ENCODE results near the gene TAS2R60.
A peak's percentile ranks its signal among the peaks of the same experiment; 100 is the strongest.
"Not testable (repeated sequence)": the region's sequence is repeated elsewhere in the genome, so short reads cannot be mapped to it uniquely, and the experiment has no call there.

TAS2R60 gene

GRCh38 chr7:143411976-143412708 is 31.1 kb upstream of the TAS2R60 start:
- no peak for DNase-seq

DNA sequence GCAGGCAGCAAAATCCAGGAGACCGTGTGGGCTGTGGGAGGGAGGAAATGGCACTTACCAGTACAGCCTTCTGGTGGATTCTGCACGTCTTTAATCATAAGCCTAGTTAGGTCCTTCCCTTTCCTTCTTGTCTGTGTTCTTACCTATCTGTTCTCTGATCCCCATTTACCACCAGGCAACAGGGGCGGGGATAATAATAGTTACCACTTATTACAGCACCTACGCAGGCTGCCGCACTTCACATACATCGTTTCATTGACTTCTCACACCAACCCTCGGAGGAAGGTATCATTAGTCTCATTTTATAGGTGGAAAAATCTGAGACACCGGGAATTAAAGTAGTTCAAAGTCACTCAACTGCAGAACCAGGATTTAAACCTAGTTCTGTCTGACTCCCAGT is 30.1 kb upstream of the TAS2R60 start:
- no peak for DNase-seq

GRCh38 chr7:143415209-143415608 is 28.0 kb upstream of the TAS2R60 start:
- DNase-seq = not testable (repeated sequence)

DNA sequence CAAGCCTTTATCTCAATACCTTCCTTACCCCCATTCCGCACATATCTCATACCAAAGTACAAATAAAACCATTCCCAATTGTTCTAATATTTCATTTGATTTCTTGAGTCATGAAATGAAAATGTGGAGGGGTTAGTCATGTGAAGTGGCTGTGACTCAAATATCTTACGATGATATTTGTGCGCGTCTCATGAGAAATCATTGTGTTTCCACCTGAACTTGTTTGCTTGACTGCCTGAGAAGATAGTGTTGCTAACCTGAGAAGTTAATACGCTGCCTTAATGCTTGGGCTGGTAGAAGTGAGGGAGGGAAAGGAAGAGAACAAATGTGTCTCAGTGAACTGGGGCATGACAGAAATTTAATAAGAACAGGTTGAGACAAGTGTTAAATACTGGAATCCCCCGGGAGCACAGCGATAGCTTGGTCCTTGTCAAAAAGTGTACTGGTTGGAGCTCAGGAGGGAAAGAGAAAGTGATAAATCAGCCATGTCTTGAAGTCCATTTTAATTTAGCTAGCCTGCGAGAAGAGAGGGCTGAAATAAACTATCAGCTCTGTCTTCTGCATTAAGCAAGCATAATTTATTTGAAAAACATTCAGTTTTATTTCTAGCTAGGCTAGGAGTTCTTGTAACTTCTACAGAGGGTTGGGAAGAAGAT is 27.4 kb upstream of the TAS2R60 start:
- no peak for DNase-seq

- DNase-seq = peak; percentile 33
Observed at GRCh38 chr7:143416565-143417149, 26.6 kb upstream of the TAS2R60 start.

- no peak for DNase-seq
Observed at GRCh38 chr7:143417734-143418383, 25.4 kb upstream of the TAS2R60 start.

DNA sequence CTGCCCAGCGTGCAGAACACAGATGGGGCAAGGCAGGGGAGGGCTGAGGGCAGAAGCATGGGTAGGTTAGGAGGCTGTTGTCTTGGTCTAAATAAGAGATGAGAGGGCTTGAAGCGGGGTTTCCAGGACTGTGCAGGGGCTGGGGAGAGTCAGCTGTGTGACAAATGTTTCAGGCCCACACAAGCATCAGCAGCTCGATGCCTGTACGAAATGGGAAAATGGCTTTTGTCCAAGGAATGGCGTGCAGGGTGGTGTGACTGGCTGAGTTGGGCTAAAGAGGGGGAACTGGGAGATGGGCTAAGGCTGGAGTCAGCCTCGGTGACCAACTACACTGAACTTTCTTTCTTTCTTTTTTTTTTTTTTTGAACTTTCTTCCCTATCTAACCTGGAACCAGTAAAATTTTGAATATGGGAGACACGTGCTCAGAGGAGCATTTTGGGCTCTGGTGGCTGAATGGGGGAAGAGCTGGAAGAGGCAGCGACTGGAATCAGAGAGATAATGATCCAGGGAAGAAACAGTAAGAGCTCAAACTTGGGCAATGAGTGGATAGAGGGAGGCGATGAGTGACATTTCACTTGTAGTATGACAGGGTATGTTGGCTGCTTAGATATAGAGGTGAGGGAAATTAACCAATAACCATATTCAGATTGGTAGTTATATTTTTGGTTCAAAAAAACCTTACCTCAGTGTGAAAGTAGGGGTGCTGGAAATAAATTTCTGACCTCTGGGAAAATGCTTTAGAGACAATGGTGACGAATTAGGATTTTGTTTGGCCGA is 24.4 kb upstream of the TAS2R60 start:
- no peak for DNase-seq

DNA sequence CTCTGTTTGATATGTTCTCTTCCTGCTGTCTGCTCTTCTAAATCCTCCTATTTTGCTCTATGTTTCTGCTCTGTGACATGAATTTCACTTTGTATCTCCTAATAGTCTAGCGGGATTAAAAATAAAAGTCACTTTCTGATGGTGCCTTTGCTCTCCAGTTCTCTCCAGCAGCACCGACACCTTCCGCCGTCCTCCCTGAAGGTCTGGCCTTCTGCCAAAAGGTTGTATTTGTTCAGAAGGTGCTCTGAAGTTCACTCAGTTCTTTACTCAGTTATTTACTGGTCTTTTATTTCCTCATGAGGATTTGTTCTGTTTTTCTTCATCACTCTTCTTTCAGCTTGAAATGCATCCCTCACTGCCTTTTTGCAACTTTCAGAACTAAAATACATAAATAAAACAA is 23.4 kb upstream of the TAS2R60 start:
- no peak for DNase-seq

GRCh38 chr7:143420624-143421023 is 22.6 kb upstream of the TAS2R60 start:
- DNase-seq = not testable (repeated sequence)

DNA sequence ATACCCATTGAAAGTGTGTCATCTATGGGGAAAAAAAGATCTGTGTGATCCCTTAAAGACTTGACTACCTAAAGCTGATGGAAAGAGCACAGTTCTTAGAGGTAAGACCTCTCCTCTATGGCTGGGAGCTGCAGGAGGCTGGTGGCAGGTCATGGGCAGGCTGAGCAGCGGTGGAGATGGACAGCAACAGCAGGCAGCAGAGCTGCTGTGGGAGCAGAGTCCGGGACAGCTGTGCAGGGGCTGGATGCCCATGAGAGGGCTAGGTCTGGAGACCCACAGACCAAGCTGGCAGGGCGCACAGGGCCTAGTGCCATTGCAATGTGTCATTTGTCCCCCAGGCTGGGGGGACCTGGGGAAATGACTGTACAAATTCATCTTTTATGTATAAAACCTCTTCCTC is 21.2 kb upstream of the TAS2R60 start:
- no peak for DNase-seq

GRCh38 chr7:143424476-143424875 is 18.8 kb upstream of the TAS2R60 start:
- not testable (repeated sequence) for DNase-seq

- no peak for DNase-seq
Observed at GRCh38 chr7:143426479-143427142, 16.6 kb upstream of the TAS2R60 start.

DNA sequence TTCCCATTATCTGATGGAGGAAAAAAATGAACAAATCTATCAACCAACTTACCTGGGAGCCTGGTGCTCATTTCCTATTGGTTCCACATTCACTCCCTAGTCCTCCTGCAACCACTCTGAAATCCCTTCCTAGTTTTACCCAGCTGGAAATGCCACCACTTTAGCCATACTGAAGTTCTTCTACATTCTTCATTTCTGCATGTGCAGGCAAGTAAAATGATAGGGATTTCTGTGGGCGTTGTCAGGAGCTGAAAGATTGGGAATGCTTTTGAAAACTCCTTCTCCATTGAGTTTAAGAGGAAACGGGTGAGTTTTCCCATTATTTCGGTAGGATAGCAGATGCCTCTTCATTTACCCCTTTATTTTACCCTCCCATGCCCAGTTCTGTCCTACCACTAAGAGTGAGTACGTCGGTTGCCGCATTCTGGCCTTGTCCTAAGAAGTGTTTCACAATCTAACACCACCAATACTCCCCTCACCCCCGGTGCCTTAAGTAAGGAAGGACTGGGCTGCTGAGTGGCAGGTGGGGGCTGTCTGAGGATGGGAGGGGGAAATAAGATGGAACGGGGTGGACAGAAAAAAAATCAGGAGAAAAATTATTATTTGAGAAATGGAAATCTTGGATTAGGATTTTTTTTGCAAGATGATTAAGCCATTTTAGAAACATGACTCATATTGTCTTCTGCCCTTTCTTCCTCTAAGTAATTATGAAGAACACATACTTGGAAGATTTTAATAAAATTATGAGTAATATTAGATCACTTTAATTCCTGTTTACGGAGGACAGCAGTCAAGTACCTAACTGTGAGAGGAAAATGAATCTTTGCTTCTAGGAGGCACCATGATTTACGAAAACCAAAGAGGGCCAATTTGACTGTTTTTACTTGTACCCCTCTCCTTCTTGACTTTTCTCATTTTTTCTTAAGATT is 13.2 kb upstream of the TAS2R60 start:
- no peak for DNase-seq

- no peak for DNase-seq
Observed at GRCh38 chr7:143431109-143431508, 12.1 kb upstream of the TAS2R60 start.

DNA sequence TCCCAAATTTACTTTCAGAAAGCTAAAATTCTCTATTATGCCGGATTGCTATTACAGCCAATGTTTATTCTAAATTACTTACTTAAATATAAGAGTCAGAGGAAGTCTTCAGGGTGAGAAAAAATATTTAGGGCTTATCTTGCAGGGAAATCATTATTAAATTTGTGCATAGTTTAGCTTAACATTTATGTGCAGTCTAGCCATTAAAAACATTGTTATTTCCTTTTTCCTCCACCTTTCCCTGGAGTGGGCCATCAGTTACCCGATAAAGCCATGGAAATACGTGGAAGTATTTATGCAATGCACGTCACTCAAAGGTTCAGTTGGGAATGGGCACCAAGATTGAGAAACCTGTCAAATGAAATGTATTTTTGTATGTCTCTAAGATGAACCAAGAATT is 9.5 kb upstream of the TAS2R60 start:
- DNase-seq = no peak

- no peak for DNase-seq
Observed at GRCh38 chr7:143434660-143435059, 8.6 kb upstream of the TAS2R60 start.

DNA sequence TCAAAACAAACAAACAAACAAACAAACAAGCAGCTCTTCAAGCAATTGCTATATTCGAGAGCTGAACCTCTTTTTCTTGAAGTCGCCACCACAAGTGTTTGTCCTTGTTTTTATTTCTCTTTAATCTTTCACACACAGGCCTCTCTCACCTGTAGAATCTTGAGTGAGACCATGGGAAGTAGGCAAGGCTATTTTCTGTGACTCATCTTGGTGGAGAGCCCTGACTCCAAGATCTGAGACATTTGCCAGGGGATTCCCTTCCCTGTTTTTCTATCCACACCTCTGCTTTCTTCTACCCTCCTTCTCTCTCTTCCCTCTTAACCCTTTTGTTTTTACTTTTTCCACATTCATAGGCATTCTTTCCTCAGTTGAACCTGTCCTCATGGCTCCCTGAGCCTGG is 8.0 kb upstream of the TAS2R60 start:
- no peak for DNase-seq

DNA sequence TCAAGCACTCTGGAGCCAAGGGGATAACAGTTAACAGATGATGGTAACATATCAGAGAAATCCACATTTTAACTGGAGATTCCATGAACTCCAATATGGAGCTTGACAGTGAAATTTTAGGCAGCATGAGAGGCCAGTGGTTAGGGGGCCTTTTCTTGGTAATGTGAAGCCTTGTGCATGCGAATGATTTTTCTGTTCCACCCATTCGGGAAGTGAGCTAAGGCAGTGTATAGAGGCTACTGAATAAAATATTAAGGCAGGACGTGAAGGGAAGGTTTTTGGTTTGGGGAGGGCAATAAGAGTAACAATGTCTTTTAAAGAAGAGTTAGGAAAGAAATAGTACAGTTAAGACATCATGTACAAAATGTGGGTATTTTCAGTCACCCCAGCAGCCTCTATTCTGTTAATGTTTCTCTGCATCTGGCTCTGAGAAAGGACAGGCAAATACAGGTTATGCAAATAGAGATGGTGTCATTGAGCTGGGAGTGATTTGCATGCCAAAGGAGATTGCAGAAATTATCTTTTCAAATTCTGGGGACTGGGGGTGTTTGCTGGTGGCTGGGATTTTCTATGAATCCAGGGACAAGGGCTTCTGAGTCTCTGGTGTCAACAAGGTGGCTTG is 6.8 kb upstream of the TAS2R60 start:
- DNase-seq = no peak

GRCh38 chr7:143437578-143437977 is 5.7 kb upstream of the TAS2R60 start:
- no peak for DNase-seq

DNA sequence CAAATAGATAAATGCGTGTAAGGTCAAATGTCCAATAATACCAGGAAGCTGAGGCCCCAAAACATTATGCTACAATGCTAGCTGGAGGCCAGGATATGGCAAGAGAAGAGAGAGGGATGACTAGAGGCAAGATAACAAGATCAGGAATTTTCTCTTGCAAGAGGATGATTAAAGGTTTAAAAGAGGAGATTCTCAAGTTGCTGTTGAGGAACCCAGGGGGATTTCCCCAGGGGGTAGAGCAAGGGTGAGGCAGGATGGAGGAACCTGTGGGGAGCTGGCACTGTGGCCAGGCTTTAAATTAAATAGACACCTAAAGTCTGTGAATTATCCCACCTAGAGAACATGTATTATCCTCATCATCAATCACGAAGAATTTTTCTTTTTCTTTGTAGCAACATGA is 3.4 kb upstream of the TAS2R60 start:
- DNase-seq = no peak

All from NCI-H1092 treated with DMSO at 0.1 percent for 48 hours (cell line).